Colonic mucosa (tissue), 4 donors: ENCODE results near the gene ACKR2. TPM values are rescaled to one million over a fixed set of nuclear protein-coding genes. Genes with fewer than 3 reads are reported as not detected.

Source experiments
- DNase-seq: peaks from one replicate; pipeline ENCODE4 v3.0.0-alpha.2; 2020
- H3K27ac ChIP-seq: fragments of 200-600 bp; one replicate; pipeline ENCODE4 v1.8.0; 2021
- H3K27me3 ChIP-seq: fragments of 200-600 bp; one replicate; pipeline ENCODE4 v1.8.0; 2021
- H3K36me3 ChIP-seq: fragments of 200-600 bp; one replicate; pipeline ENCODE4 v1.8.0; 2021
- H3K4me1 ChIP-seq: fragments of 200-600 bp; one replicate; pipeline ENCODE4 v1.8.0; 2021; ENCODE audit warnings: mild to moderate bottlenecking
- H3K4me3 ChIP-seq: fragments of 200-600 bp; one replicate; pipeline ENCODE4 v1.8.0; 2021
- H3K9ac ChIP-seq, 2 donors: one replicate each; pipeline ENCODE4 v1.7.0; 2013; ENCODE audit warnings: control low read depth in 2 of 2, low read depth in 2 of 2, low read length in 2 of 2
- H3K9me3 ChIP-seq: fragments of 200-600 bp; one replicate; pipeline ENCODE4 v1.8.0; 2021
- CTCF ChIP-seq: fragments of 200-600 bp; IDR thresholded peaks from one replicate; pipeline ENCODE4 v1.8.0; 2022; ENCODE audit warnings: antibody characterized with exemption, mild to moderate bottlenecking
- intact Hi-C: fragments of 100-400 bp; cut with DNase I; formaldehyde crosslinking; loops from one replicate; pipeline ENCODE4 v1.14.1; 2022
- total RNA-seq, 2 donors: library from RNA; stranded (reverse); fragmentation: NEBNext Ultra II Directional in 1 of 2; extraction: Animal tissue kit (Norgen Biotek cat#: 25700) in 1 of 2; gene quantifications; one replicate each; pipeline ENCODE4 v1.2.1, GENCODE V29; 2021
- donor health status: healthy.
- donor health status: DM: no; HTN: no; CAD: no.
- donor health status: DM: no; HTN: no; CAD: no.

ACKR2 gene
- total RNA-seq, 2 donors from 2014 or later = 3.2 to 6.5 TPM

GRCh38 chr3:42769477-42770131 lies 39.6 kb upstream of the ACKR2 start:
- Histone ChIP-seq H3K36me3 (no peaks in the 10 kb centered on the region), H3K27me3 (no peaks in the 10 kb centered on the region), H3K4me1 (no peaks in the 10 kb centered on the region), H3K9me3 (no peaks in the 10 kb centered on the region), H3K27ac (no peak overlapping the region), H3K9ac (no peak overlapping the region), H3K4me3 (no peak overlapping the region)
- no peak for DNase-seq
- intact Hi-C loops = no loop called here
- TF ChIP-seq CTCF = no peak

GRCh38 chr3:42771271-42771670 lies 38.0 kb upstream of the ACKR2 start:
- H3K9me3 ChIP-seq = no peaks in the 10 kb centered on the region
- H3K4me1 ChIP-seq = no peaks in the 10 kb centered on the region
- no peak for DNase-seq
- intact Hi-C loops = no loop called here
- no peaks in the 10 kb centered on the region for H3K27me3 ChIP-seq
- H3K27ac ChIP-seq = no peak overlapping the region
- H3K4me3 ChIP-seq = no peak overlapping the region
- no peak overlapping the region for H3K9ac ChIP-seq
- no peak for TF ChIP-seq CTCF
- no peaks in the 10 kb centered on the region for H3K36me3 ChIP-seq

DNA sequence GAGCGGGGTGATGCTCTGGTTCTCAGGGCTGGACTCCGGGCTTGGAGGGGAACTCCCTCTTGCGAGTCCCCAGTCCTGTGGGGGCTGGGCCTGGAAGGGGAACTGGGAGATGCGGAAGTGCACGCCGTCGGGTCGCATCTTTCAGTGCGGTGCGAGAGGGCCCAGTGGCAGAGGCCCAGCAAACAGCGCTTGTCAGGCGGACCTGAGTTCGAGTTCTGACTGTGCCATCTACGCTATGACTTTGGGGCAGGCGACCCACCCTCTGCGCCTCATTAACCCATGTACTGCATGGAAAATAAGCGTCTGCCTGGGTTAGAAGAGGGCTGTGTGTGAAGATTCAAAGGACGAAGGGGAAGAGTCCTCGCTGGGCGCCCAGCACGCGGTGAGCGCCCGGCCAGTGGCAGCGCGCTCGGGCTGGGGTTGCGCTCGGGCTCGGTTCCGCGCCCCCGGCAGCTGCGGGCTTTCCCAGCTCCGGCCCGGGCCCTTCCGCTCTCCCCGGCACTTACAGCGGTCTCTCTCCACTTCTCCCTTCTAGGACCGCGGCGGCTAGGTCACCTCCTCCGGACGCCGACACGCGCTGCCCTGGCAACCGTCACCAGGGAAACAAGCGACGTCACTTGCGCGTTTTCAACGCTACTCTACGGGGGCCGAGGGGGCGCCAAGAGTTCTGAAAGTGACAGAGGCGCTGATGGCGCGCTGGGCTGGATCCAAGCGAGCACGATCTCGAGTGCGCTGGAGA lies 36.4 kb upstream of the ACKR2 start, which contains the start of gene CCDC13:
CCDC13 (minus strand) TSS at position 584 of the 739 bp plus-strand sequence. CDS start 14,908 bp downstream, outside the sequence.
- Histone ChIP-seq H3K9ac (peak within 1 kb of the TSS; percentile 6 to 46), H3K27me3 (no peaks in the 10 kb centered on the region), H3K4me1 (no peaks in the 10 kb centered on the region), H3K36me3 (no peaks in the 10 kb centered on the region), H3K4me3 (peak within 1 kb of the TSS; percentile 44), H3K9me3 (no peaks in the 10 kb centered on the region), H3K27ac (peak within 1 kb of the TSS; percentile 49)
- DNase-seq = peak; percentile 92
- TF ChIP-seq CTCF = no peak
- intact Hi-C loops = no loop called here

DNA sequence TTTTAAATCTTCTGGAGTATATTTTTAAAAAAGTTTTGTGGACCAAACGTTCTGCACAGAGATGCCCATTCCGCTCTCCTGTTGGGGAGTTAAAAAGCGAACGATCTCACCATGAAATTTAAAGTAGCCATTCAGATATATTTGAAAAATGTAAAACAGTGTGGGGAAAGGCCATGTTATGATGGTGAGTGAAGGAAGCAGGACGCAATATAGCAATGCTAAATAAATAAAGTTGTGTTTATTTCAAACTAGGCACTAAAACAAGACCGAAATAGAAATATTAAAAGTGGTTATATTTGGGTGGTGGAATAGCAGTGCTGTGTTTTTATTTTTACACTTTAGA lies 35.9 kb upstream of the ACKR2 start:
- Histone ChIP-seq H3K27me3 (no peaks in the 10 kb centered on the region), H3K4me3 (peak overlapping the region; percentile 44), H3K4me1 (no peaks in the 10 kb centered on the region), H3K9ac (peak overlapping the region; percentile 6 to 35), H3K27ac (peak overlapping the region; percentile 49), H3K9me3 (no peaks in the 10 kb centered on the region), H3K36me3 (no peaks in the 10 kb centered on the region)
- intact Hi-C loops = no loop called here
- no peak for TF ChIP-seq CTCF
- DNase-seq = no peak

DNA sequence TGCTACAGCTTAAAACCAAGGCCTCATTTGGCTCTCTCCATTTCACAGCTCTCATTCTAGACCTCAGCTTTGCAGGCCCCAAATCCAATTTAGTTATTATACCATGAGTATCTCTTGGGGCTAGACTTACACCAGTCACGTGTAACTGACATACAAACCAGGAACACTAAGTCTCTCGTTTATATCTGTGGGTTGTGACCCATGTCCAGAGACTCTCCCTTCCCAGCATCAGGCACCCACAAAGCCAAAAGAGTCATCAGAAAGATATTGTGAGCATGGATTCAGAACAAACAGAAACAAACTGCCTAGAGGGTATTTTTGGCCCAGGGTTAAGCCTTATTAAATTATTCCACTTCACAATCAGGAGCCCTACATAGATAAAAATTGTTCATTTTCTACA lies 30.6 kb upstream of the ACKR2 start:
- no peak for TF ChIP-seq CTCF
- Histone ChIP-seq H3K4me1 (no peaks in the 10 kb centered on the region), H3K9ac (no peak overlapping the region), H3K27ac (no peak overlapping the region), H3K27me3 (no peaks in the 10 kb centered on the region), H3K9me3 (no peaks in the 10 kb centered on the region), H3K4me3 (no peak overlapping the region), H3K36me3 (no peaks in the 10 kb centered on the region)
- DNase-seq = no peak
- intact Hi-C loops = no loop called here
